NCI-H2227 (cell line): ENCODE results near the gene SLITRK5.
A peak's percentile ranks its signal among the peaks of the same experiment; 100 is the strongest.

Source experiments
- DNase-seq: peaks from one replicate; lab custom pipeline; 2025; ENCODE audit not compliant: unreplicated experiment; lab: John Stamatoyannopoulos, UW

SLITRK5 gene

GRCh38 chr13:87671031-87671752, at the start of gene SLITRK5:
Gene SLITRK5, plus strand, starts transcription at chr13:87671371. Its CDS starts 4,018 bp downstream, at chr13:87675389.
- peak; percentile 86 for DNase-seq

DNA sequence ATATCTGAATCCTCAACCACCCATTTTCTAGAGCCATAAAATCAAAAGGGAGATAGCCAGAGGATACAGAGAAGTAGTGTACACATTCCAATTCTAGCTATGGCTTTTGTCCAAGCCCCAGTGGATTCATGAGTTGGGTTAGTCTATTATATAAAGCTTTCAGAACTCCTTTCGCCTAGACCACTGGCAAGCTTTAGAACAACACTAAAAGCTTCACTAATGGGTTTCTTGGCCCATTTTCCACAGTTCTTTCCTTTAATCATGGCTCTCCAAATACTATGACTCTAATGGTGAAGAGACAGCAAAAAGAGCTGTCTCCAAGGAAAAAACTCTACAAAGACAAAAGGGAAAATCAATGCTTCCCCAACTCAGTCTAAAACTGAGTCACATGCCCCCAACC, 48.2 kb upstream of the SLITRK5 start:
- DNase-seq = no peak

GRCh38 chr13:87656306-87656705, 14.9 kb upstream of the SLITRK5 start:
- DNase-seq = peak; percentile 7

DNA sequence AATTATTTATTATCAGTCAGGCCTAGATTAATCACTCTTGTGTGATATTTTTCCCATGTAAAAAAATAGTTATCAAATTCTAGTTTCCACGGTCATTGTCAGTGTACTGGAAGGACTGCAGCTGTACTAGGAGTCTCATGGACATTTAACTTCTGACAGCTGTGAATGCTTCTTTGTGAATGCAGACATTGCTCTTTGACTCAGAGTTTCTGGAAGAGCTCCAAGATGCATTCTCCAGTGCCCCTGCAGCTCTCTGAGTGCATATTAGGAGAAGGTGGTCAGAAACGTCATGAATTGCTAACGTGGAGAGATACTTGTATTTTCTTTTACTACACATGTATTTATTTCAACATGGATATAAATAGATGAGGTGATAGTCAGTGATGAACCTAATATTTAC, 9.7 kb upstream of the SLITRK5 start:
- peak; percentile 18 for DNase-seq

DNA sequence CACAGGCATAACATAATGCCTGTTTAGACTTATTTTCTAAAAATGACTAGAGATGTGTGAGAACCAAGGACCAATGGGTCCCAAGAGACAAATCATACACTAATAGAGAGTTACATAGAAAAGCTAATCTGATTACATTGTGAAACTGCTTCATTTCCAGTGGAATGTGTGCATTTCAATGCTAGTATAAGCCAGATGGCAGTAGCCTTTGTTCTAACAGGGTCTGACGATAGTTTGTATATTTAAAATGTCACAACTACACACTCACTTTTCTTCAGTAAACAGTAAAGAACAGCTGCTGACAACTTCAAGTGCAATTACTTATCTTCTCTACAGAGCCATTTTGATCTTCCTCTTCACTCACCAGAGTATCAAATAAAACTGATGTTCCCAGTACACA, 4.3 kb upstream of the SLITRK5 start:
- DNase-seq = no peak

GRCh38 chr13:87667686-87668085, 3.5 kb upstream of the SLITRK5 start:
- no peak for DNase-seq

DNA sequence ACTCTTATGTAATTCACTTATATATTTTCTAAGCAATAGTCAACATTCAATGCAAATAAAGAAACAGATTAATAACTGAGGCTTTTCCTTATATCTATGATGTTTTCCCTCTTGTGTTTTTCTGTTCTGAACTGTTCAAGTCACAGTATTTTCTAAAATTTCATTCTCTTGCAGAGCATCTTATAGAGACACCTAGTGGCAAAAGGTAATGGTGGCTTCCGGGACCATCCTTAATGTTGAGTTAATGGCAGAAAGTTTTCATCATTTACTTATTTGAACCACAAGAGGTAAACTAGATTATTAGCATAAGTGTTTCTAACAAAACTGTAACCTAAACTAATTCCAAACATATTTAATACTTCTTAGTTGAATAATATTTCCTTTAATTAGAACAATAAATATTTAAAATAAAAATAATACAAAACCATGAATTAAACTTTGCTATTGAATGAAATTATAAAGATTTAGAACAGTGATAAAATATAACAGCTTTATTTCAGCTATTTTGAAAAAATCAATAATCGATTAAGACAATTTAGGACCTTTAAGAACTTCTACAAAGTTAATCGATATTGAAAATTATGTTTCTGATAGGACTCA, 1.7 kb upstream of the SLITRK5 start:
- DNase-seq = peak; percentile 37

DNA sequence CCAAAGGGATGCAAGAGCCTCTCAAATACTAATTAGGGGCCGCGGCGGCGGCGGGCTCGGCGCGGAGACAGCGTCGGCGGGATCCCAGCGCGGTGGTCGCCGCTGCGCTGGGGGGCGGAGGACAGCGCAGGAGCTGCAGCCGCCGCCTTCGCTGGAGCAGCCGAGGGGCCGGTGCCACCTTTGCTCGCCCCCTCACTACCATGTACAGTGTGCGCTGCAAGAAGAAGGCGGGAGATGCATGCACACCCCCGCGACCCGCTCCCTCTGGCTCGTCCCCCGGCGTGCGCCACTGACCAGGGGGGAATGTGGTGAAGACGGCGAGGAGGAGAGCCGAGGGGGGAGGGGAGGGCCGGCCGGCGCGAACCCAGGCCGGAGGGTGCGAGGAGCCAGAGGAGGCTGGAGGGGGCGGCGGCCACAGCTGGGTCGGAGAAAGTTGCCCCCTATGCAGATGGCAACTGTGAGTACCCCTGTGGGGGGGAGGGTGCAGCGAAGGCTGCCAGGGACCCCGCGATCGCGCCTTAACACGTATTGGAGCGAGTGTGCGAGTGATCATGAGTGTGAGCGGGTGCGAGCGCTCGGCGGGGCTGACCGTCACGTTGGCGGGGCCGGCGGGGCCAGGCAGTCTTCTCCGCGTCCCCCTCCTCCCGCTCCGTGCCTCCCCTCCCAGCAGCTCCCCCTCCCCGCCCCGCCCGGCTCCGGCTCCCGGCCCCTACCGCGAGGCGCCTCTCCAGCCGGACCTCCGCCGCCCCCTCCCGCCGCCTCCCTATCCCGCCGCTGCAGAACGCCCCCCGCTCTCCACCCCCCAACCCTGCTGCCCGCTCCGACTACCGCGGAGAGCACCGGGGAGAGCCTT, 808 bp downstream of the SLITRK5 start:
- DNase-seq = peak; percentile 60

GRCh38 chr13:87674247-87674738, 3.1 kb downstream of the SLITRK5 start:
- DNase-seq = peak; percentile 57

DNA sequence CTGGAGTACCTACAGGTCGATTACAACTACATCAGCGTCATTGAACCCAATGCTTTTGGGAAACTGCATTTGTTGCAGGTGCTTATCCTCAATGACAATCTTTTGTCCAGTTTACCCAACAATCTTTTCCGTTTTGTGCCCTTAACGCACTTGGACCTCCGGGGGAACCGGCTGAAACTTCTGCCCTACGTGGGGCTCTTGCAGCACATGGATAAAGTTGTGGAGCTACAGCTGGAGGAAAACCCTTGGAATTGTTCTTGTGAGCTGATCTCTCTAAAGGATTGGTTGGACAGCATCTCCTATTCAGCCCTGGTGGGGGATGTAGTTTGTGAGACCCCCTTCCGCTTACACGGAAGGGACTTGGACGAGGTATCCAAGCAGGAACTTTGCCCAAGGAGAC, 4.7 kb downstream of the SLITRK5 start:
- DNase-seq = no peak

DNA sequence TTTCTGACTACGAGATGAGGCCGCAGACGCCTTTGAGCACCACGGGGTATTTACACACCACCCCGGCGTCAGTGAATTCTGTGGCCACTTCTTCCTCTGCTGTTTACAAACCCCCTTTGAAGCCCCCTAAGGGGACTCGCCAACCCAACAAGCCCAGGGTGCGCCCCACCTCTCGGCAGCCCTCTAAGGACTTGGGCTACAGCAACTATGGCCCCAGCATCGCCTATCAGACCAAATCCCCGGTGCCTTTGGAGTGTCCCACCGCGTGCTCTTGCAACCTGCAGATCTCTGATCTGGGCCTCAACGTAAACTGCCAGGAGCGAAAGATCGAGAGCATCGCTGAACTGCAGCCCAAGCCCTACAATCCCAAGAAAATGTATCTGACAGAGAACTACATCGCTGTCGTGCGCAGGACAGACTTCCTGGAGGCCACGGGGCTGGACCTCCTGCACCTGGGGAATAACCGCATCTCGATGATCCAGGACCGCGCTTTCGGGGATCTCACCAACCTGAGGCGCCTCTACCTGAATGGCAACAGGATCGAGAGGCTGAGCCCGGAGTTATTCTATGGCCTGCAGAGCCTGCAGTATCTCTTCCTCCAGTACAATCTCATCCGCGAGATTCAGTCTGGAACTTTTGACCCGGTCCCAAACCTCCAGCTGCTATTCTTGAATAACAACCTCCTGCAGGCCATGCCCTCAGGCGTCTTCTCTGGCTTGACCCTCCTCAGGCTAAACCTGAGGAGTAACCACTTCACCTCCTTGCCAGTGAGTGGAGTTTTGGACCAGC, 5.3 kb downstream of the SLITRK5 start:
- DNase-seq = no peak

DNA sequence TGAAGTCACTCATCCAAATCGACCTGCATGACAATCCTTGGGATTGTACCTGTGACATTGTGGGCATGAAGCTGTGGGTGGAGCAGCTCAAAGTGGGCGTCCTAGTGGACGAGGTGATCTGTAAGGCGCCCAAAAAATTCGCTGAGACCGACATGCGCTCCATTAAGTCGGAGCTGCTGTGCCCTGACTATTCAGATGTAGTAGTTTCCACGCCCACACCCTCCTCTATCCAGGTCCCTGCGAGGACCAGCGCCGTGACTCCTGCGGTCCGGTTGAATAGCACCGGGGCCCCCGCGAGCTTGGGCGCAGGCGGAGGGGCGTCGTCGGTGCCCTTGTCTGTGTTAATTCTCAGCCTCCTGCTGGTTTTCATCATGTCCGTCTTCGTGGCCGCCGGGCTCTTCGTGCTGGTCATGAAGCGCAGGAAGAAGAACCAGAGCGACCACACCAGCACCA, 5.9 kb downstream of the SLITRK5 start:
- DNase-seq = no peak

GRCh38 chr13:87677496-87678371, 6.6 kb downstream of the SLITRK5 start:
- peak; percentile 65 for DNase-seq

DNA sequence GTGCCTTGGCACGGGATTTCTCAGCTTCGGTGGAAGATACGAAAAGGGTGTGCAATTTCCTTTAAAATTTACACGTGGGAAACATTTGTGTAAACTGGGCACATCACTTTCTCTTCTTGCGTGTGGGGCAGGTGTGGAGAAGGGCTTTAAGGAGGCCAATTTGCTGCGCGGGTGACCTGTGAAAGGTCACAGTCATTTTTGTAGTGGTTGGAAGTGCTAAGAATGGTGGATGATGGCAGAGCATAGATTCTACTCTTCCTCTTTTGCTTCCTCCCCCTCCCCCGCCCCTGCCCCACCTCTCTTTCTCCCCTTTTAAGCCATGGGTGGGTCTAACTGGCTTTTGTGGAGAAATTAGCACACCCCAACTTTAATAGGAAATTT, 7.2 kb downstream of the SLITRK5 start:
- DNase-seq = peak; percentile 35

- DNase-seq = peak; percentile 17
Measured at GRCh38 chr13:87680298-87680697, 9.1 kb downstream of the SLITRK5 start.

GRCh38 chr13:87684850-87685742, 13.9 kb downstream of the SLITRK5 start:
- no peak for DNase-seq

GRCh38 chr13:87696458-87696857, 25.3 kb downstream of the SLITRK5 start:
- no peak for DNase-seq

DNA sequence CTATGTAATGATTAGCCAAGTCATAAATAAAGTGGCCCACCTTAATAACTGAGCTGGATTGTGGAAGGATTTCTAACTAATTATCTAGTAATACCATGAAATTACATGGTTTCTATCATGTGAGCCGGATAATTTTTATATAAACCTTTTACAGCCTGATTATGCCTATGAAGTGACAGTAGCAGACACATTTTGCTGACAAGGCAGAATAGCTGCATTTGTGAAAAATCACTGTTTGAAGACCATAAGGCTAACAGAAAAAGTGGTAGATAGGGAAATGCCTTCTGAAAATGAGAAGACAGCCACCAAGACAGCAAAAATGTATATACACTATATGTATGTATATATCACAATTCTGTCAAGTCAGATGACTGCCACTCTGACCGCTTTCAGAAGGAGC, 27.1 kb downstream of the SLITRK5 start:
- DNase-seq = no peak

DNA sequence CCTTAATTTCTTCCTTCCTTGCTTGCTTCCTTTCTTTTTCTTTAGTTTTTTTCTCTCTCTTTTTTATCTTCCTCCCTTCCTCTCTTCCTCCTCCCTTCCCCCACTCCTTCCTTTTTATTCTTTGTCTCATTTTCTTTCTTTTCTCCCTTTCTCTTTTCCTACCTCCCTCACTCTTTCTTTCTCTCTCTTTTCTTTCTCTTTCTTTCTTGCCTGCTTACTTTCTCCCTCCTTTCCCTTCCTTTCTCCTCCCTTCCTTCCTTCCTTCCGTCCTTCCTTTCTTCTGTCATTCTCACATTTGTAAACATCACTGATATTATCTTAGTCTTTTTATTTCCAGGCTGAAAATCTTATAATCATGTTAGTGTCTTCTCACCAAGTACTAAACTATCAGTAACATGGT, 38.8 kb downstream of the SLITRK5 start:
- no peak for DNase-seq
